Bronchial epithelial cell (primary cell): ENCODE measurements around the gene CCNI. TPM values are rescaled to one million over a fixed set of nuclear protein-coding genes. Genes with fewer than 3 reads are reported as not detected.

Experiments
- DNase-seq: peaks from one replicate; pipeline ENCODE4 v3.0.0-alpha.2; 2010; ENCODE audit warnings: low read depth
- FAIRE-seq: peaks from 2 replicates; lab custom pipeline; 2011; peaks lifted over from hg19 to GRCh38; lab: Jason Lieb, UNC
- H3K27me3 ChIP-seq: 2 replicates; pipeline ENCODE4 v1.5.1; 2011; ENCODE audit warnings: low read length; ENCODE audit not compliant: control insufficient read depth, insufficient read depth
- H3K36me3 ChIP-seq: 2 replicates; pipeline ENCODE4 v1.5.1; 2011; ENCODE audit warnings: low read length; ENCODE audit not compliant: control insufficient read depth, insufficient read depth
- H3K4me3 ChIP-seq: 2 replicates; pipeline ENCODE4 v1.5.1; 2011; ENCODE audit warnings: mild to moderate bottlenecking, low read depth, low read length, control low read depth
- total RNA-seq: library from RNA; depleted of rRNA; stranded (reverse); fragments of >200 nt; gene quantifications from 2 replicates; pipeline ENCODE4 v1.2.1, GENCODE V29; 2014
- TF ChIP-seq, protein P1 (sequence below): IDR thresholded peaks from 2 replicates; pipeline ENCODE4 v1.5.1; 2011; ENCODE audit warnings: mild to moderate bottlenecking, moderate library complexity, low read length, control low read depth, inconsistent platforms; ENCODE audit not compliant: insufficient read depth, severe bottlenecking

Gene CCNI
- total RNA-seq, 1 donor from 2014 or later: 181 TPM

DNA sequence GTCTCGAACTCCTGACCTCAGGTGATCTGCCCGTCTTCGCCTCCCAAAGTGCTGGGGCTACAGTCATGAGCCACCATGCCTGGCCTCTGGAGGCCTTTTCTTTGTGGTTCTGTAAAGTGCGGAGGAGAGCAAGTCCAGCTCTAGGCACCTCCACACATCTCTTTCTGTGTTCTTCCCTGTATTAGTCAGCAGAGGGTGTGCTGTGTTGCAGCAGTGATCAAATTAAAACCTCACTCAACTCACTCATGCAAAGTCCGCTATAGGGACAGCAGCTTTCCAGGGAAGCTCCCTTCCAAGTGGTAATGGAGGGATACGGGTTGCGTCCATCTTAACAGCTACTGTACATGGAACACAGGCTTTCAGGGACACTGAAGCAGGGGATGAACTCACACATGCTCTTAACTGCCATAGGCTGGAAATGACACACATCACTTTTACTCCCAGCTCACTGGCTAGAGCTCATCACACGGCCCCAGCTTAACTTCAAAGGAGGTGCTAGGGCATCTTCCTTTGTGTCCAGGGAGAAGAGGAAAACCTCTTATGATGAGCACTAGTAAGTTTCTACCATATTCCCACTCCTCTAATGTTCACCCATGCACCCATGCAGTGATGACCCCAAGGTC lies 45.2 kb upstream of the CCNI start:
- DNase-seq (peak; percentile 20), FAIRE-seq (no peak)
- H3K36me3 ChIP-seq: no peaks in the 10 kb centered on the region
- no peak overlapping the region for H3K4me3 ChIP-seq
- no peaks in the 10 kb centered on the region for H3K27me3 ChIP-seq
- TF ChIP-seq, protein P1, sequence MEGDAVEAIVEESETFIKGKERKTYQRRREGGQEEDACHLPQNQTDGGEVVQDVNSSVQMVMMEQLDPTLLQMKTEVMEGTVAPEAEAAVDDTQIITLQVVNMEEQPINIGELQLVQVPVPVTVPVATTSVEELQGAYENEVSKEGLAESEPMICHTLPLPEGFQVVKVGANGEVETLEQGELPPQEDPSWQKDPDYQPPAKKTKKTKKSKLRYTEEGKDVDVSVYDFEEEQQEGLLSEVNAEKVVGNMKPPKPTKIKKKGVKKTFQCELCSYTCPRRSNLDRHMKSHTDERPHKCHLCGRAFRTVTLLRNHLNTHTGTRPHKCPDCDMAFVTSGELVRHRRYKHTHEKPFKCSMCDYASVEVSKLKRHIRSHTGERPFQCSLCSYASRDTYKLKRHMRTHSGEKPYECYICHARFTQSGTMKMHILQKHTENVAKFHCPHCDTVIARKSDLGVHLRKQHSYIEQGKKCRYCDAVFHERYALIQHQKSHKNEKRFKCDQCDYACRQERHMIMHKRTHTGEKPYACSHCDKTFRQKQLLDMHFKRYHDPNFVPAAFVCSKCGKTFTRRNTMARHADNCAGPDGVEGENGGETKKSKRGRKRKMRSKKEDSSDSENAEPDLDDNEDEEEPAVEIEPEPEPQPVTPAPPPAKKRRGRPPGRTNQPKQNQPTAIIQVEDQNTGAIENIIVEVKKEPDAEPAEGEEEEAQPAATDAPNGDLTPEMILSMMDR: peak; percentile 21

DNA sequence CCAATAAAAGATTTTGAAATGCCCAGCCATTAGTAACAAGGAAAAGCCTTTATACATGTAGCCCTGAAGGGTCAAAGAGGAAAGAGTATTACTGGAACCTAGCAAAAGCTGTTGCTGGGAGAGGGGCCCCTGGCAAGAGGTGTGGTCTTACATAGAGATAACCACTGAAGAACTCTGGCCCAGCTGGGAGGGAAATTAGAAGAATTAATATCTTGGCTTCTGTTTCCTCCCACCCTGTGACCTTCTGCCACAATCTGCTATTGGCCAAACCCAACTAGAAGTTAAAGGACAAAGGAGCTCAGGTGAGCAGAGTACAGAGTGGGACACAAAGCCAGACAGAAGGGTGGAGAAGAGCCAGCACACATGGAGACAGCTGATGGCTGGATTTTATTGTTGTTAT lies 41.9 kb upstream of the CCNI start:
- Histone ChIP-seq H3K27me3 (no peaks in the 10 kb centered on the region), H3K36me3 (no peaks in the 10 kb centered on the region), H3K4me3 (no peak overlapping the region)
- FAIRE-seq: no peak
- TF ChIP-seq, protein P1: no peak
- DNase-seq: no peak

DNA sequence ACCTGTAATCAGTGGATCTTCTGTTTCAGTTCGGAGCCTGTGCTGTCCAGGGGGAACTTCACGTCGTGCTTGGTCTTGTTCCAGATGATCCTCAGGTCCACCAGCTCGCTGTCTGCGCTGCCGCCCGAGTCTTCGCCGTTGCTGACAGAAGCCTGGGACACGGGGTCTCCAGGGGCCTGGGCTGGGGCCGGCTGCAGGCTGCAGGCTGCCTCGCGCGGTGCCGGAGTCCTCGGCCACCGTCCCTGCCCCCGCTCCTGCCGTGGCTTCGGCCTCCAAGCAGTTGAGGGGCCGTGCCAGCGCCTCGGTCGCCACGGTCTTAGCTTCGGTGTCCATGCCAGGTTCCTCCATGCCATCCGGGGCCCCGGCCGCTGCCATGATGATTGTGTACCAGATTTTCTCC lies 37.3 kb upstream of the CCNI start:
- no peaks in the 10 kb centered on the region for H3K36me3 ChIP-seq
- TF ChIP-seq, protein P1: no peak
- H3K27me3 ChIP-seq: no peaks in the 10 kb centered on the region
- FAIRE-seq: no peak
- no peak for DNase-seq
- no peak overlapping the region for H3K4me3 ChIP-seq

DNA sequence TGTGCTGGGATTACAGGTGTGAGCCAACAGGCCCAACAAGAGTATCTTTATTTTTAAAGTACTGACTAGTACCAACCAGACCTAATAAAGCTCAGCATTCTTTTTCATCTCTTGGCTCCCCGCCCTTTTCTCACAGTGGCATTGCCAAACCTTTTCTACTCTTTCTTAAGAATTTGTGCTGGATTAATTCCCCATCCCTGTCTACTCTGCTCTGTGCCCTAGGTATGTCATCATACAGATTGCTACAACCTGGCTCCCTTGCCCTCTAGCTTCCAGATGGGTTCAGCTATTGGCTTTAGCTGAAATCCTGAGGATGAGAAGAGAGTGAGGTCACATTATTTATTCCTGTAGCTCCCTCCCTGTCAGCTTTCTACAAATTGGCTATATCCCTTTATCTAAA lies 34.9 kb upstream of the CCNI start:
- no peak for FAIRE-seq
- DNase-seq: no peak
- TF ChIP-seq, protein P1: no peak
- no peak overlapping the region for H3K4me3 ChIP-seq
- no peaks in the 10 kb centered on the region for H3K36me3 ChIP-seq
- H3K27me3 ChIP-seq: no peaks in the 10 kb centered on the region

DNA sequence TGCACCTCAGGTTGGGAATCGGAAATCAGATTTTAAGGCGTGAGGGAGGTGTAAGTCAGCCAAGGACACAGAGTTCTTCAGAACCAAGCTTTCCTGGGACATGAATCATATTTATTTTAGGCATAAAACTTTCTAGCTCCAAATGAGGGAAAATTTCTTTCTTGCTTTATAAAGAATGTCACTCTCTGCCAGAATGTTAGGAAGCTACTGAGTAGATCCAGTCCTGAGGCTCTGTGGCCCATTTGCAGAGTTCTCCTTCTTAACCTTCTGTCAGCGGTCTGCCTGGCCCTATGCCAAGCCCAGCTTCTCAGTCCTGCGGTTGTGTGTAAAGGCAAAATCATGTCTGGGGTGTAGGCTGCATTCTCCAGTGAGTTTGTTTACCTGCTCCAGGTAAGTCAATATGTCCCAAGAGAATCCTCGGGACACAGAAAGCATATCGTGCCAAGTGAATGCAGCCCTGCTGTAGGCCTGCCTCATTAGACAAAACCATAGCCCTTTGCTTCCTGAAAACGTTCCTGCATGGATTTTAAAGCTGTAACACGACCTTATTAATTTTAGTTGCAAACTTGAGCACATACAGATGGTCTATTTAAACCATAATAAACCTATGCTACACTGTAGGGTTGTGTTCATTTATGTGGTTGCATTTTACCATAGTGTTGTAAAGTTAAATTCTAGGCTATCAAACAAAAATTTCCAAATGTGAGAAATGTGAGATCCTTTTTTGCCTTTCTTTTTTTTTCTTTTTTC lies 29.2 kb upstream of the CCNI start:
- Histone ChIP-seq H3K27me3 (no peaks in the 10 kb centered on the region), H3K36me3 (no peaks in the 10 kb centered on the region), H3K4me3 (no peak overlapping the region)
- FAIRE-seq (no peak), DNase-seq (peak; percentile 77)
- TF ChIP-seq, protein P1: no peak

DNA sequence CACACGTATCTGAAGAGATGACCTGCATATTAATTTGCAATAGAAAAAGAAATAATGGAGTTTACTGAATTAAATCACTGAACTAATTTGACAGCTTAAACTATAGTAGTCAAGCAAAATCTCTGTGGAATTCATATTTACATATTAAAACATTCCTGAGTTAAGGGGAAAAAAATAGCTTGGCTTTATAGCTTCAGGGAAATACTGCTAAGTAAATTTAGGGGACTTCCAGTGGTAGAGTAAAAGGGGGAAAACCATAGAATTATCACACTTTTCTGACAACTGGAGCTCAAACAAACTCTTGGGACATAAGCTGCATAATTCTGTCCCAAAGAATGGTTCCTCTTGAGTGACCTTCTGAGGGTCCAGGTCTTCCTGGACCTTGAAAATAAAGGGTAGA lies 28.6 kb upstream of the CCNI start:
- Histone ChIP-seq H3K4me3 (no peak overlapping the region), H3K27me3 (no peaks in the 10 kb centered on the region), H3K36me3 (no peaks in the 10 kb centered on the region)
- DNase-seq (no peak), FAIRE-seq (no peak)
- TF ChIP-seq, protein P1: no peak
